Subcutaneous adipose tissue (tissue), 4 donors: ENCODE data around the gene MLLT6. TPM values are rescaled to one million over a fixed set of nuclear protein-coding genes. Genes with fewer than 3 reads are reported as not detected.

ENCODE experiments used
- CTCF ChIP-seq: fragments of 450-650 bp; IDR thresholded peaks from one replicate; pipeline ENCODE4 v1.5.1; 2016; ENCODE audit warnings: low read depth, mild to moderate bottlenecking, control low read depth, antibody characterized with exemption, moderate library complexity
- total RNA-seq, 4 donors: library from RNA; depleted of rRNA; stranded (reverse); fragments of >200 nt; gene quantifications; one replicate each; pipeline ENCODE4 v1.1.0, GENCODE V29; 2016

The MLLT6 gene
- total RNA-seq, 4 donors from 2014 or later, result 25.2 to 95.1 (median 37.1) TPM

GRCh38 chr17:38698760-38699159 lies 6.3 kb upstream of the MLLT6 start:
- no peak for TF ChIP-seq CTCF

- no peak for TF ChIP-seq CTCF
Observed at GRCh38 chr17:38701504-38702165, 3.4 kb upstream of the MLLT6 start.

GRCh38 chr17:38702166-38702915 lies 2.7 kb upstream of the MLLT6 start:
- TF ChIP-seq CTCF, result no peak

GRCh38 chr17:38702916-38703741 lies 1.9 kb upstream of the MLLT6 start:
- no peak for TF ChIP-seq CTCF

- no peak for TF ChIP-seq CTCF
Observed at GRCh38 chr17:38703742-38704605, 1.1 kb upstream of the MLLT6 start.

GRCh38 chr17:38705523-38705802 lies 390 bp downstream of the MLLT6 start:
- no peak for TF ChIP-seq CTCF
